ENCODE measurements around the gene VENTX. TPM values are rescaled to one million over a fixed set of nuclear protein-coding genes. Genes with fewer than 3 reads are reported as not detected.

The VENTX gene
- total RNA-seq, 1 experiment from 2014 or later = 25.0 TPM

DNA sequence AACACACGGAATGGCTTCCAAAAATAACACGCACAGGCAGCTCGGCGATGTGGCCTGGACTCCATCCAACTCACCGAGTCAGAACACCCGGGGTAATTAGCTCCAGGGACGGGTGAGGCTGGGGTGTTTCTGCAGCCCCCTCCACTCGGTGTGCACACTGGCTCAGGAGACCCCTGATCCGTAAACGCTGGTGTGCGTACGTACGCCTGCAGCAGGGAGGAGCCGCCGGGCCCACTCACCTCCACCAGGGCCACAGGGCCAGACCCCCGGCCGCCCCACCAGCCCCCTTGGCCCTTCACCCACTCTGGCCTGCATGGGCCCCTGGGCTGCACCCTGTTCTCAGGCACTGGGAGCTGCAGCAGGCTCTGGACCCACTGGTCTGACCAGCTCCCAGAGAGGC is 30.0 kb upstream of the VENTX start:
- no peak overlapping the region for H3K4me3 ChIP-seq (ENCODE audit: insufficient read depth, low read depth, low read length)

DNA sequence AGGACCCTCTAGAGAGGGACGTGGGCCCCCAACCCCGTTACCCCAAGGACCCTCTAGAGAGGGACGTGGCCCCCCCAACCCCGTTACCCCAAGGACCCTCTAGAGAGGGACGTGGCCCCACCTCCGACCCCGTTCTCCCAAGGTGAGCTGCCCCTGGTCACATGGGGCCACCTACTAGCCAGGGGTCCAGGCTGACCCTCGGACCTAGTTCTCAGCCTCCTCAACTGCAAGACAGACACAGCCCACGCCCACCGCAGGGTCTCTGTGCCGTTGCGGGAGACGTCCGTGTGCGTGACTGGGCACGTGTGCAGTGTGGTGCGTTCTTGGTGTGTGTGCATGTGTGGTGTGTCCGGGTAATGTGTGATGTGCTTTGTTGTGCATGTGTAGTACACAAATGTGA is 29.2 kb upstream of the VENTX start:
- Histone ChIP-seq H3K36me3 (replicated peaks; ENCODE audit: control insufficient read depth, insufficient read depth, low read length) (no peaks in the 10 kb centered on the region), H3K4me3 (ENCODE audit: insufficient read depth, low read depth, low read length) (no peak overlapping the region), H3K27me3 (ENCODE audit: control insufficient read depth, insufficient read depth, low read length) (no peaks in the 10 kb centered on the region)
- no peak for DNase-seq

More for the DNA sequence above, 30.0 kb upstream of the VENTX start:
- Histone ChIP-seq H3K36me3 (replicated peaks; ENCODE audit: control insufficient read depth, insufficient read depth, low read length) (no peaks in the 10 kb centered on the region), H3K27me3 (ENCODE audit: control insufficient read depth, insufficient read depth, low read length) (no peaks in the 10 kb centered on the region)
- no peak for DNase-seq

GRCh38 chr10:133209117-133209516 is 28.5 kb upstream of the VENTX start:
- Histone ChIP-seq H3K36me3 (replicated peaks; ENCODE audit: control insufficient read depth, insufficient read depth, low read length) (no peaks in the 10 kb centered on the region), H3K27me3 (ENCODE audit: control insufficient read depth, insufficient read depth, low read length) (no peaks in the 10 kb centered on the region), H3K4me3 (ENCODE audit: insufficient read depth, low read depth, low read length) (no peak overlapping the region)
- DNase-seq = no peak

DNA sequence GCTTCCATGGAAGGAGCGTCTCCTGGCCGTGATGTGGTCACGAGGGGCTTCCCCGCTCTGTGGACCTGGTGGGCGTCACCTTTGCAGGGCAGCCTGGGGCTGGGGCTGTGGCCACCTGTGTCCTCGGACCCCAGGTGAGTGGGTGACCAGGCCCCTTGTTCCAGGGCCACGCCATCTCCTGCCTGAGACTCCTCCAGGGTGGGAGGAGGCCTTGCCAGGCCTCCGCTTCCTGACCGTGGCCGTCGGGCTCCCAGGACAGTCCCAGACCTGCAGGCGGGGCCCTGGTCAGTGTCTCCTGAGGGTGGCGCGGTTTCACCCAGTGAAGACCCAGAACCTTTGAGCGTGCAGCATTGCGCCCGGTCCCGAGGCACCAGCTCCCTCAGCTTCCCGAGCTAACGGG is 28.0 kb upstream of the VENTX start:
- H3K4me3 ChIP-seq (ENCODE audit: insufficient read depth, low read depth, low read length) = no peak overlapping the region

DNA sequence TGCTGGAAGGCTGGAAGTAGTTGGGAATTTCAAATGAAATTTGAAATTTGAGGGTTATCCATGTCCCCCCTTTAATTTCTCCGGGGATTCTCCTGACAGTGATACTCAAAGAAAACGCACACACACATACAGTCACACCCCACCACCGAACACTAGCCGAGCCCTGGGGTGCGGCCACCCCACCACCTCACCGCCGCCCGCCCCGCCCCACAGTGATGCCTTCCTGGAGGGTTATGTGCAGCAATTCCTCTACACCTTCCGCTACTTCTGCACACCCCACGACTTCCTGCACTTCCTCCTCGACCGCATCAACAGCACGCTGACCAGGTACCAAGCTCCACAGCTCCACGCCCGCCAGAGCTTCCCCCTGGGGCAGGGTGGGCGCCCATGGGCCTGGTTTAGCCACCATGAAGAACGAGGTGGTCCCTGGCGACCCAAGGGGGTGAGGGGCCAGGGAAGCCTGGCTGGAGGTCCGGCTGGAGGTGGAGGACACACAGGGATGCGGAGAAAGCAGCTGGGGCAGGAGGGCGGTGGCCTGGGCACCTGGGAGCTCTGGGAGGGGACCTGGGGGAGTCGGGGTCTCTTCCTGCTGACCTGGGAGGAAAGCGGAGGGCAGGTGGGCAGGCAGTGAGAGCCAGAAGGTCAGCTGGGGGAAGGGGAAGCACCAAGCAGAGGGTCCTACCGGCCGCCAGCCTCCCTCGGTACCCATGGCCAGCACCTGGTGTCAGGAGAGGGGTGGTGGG is 27.1 kb upstream of the VENTX start:
- DNase-seq = no peak
- Histone ChIP-seq H3K27me3 (ENCODE audit: control insufficient read depth, insufficient read depth, low read length) (no peaks in the 10 kb centered on the region), H3K36me3 (replicated peaks; ENCODE audit: control insufficient read depth, insufficient read depth, low read length) (no peaks in the 10 kb centered on the region), H3K4me3 (ENCODE audit: insufficient read depth, low read depth, low read length) (no peak overlapping the region)

More for the DNA sequence above, 28.0 kb upstream of the VENTX start:
- no peaks in the 10 kb centered on the region for H3K27me3 ChIP-seq (ENCODE audit: control insufficient read depth, insufficient read depth, low read length)
- no peaks in the 10 kb centered on the region for H3K36me3 ChIP-seq (replicated peaks; ENCODE audit: control insufficient read depth, insufficient read depth, low read length)
- no peak for DNase-seq

DNA sequence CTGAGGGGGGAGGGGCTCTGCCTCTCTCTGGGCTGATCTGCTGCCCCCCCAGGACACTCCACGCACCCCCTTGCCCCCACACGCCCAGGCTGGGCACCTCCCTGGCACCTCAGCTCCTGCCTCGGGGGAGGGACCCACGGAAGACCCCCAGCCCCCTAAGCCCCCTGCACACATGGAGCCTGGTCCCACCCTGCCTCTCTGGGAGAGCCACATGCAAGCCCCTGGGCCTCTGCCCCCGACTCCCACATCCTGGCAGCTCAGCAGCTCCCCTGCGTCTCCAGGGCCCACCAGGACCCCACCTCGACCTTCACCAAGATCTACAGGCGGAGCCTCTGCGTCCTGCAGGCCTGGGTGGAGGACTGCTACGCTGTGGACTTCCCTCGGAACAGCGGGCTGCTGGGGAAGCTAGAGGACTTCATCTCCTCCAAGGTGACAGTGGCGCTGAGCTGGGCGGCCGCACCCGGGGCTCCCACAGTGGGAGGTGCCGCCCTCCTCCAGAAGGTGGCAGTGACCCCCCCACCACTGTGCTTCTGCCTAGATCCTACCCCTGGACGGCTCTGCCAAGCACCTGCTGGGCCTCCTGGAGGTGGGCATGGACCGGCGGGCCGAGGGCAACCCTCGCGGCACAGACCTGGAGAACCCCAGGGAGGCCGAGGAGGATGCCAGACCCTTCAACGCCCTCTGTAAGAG is 26.4 kb upstream of the VENTX start:
- H3K4me3 ChIP-seq (ENCODE audit: insufficient read depth, low read depth, low read length) = no peak overlapping the region
- H3K27me3 ChIP-seq (ENCODE audit: control insufficient read depth, insufficient read depth, low read length) = no peaks in the 10 kb centered on the region
- DNase-seq = no peak
- no peaks in the 10 kb centered on the region for H3K36me3 ChIP-seq (replicated peaks; ENCODE audit: control insufficient read depth, insufficient read depth, low read length)

DNA sequence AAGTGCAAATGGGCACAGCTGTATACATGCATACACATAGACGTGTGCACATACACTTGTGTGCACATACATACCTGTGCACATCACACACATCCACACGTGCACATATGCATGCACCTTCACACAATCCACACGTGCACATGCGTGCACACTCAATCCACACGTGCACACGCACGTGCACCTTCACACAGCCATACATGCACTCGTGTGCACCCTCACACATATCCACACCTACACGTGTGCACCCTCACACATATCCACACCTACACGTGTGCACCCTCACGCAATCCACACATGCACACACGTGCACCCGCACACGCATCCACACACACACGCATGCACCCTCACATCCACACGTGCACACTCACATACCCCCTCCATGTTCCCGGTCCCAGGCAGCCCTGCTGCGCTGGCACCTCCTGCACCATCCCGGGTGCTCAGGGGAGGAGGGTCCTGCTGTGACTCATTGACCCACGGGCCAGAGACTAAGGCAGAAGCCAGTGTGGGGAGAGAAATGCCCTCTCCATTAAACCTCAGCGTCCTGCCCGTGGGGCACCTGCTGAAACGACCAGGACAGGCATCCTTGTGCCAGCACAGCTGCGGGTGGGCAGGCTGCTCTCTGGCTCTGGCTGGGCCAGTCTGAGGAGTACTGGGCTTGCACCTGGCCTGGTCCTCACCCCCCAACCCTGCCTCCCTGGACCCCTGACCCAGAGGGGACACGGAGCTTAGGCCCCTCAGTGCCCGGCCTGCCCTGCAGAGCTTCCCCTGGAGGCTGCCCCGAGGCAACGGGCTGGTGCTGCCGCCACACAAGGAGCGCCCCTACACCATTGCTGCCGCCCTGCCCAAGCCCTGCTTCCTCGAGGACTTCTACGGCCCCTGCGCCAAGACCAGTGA is 25.4 kb upstream of the VENTX start:
- Histone ChIP-seq H3K36me3 (replicated peaks; ENCODE audit: control insufficient read depth, insufficient read depth, low read length) (no peaks in the 10 kb centered on the region), H3K27me3 (ENCODE audit: control insufficient read depth, insufficient read depth, low read length) (no peaks in the 10 kb centered on the region), H3K4me3 (ENCODE audit: insufficient read depth, low read depth, low read length) (no peak overlapping the region)
- DNase-seq = no peak

- Histone ChIP-seq H3K27me3 (ENCODE audit: control insufficient read depth, insufficient read depth, low read length) (no peaks in the 10 kb centered on the region), H3K36me3 (replicated peaks; ENCODE audit: control insufficient read depth, insufficient read depth, low read length) (no peaks in the 10 kb centered on the region), H3K4me3 (ENCODE audit: insufficient read depth, low read depth, low read length) (no peak overlapping the region)
- DNase-seq = no peak
These were observed 24.7 kb upstream of the VENTX start for GRCh38 chr10:133212853-133213494.

GRCh38 chr10:133213641-133214467 is 23.8 kb upstream of the VENTX start:
- Histone ChIP-seq H3K36me3 (replicated peaks; ENCODE audit: control insufficient read depth, insufficient read depth, low read length) (no peaks in the 10 kb centered on the region), H3K4me3 (ENCODE audit: insufficient read depth, low read depth, low read length) (no peak overlapping the region), H3K27me3 (ENCODE audit: control insufficient read depth, insufficient read depth, low read length) (no peaks in the 10 kb centered on the region)
- no peak for DNase-seq

GRCh38 chr10:133214468-133215410 is 22.9 kb upstream of the VENTX start:
- Histone ChIP-seq H3K27me3 (ENCODE audit: control insufficient read depth, insufficient read depth, low read length) (no peaks in the 10 kb centered on the region), H3K4me3 (ENCODE audit: insufficient read depth, low read depth, low read length) (no peak overlapping the region), H3K36me3 (replicated peaks; ENCODE audit: control insufficient read depth, insufficient read depth, low read length) (no peaks in the 10 kb centered on the region)
- no peak for DNase-seq

DNA sequence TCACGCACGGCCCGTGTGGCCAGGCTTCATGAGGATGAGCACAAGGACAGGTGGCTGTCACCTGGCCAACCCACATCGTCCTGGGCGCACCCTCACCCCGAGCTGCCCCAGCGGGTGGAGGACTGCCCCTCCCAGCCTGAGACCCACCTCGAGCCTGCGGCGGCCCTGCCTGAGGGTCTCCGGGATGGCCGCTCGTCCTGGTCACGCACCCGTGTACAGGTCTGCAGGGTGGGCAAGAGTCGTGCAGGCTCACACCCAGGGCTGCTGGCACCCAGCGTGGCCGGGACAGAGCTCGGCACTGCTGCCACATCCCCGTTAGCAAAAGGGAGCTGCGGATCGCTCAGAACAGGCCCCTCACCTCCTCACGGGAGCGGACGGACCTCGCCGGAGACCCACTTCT is 22.1 kb upstream of the VENTX start:
- H3K27me3 ChIP-seq (ENCODE audit: control insufficient read depth, insufficient read depth, low read length) = no peaks in the 10 kb centered on the region
- H3K36me3 ChIP-seq (replicated peaks; ENCODE audit: control insufficient read depth, insufficient read depth, low read length) = no peaks in the 10 kb centered on the region
- H3K4me3 ChIP-seq (ENCODE audit: insufficient read depth, low read depth, low read length) = no peak overlapping the region
- no peak for DNase-seq

DNA sequence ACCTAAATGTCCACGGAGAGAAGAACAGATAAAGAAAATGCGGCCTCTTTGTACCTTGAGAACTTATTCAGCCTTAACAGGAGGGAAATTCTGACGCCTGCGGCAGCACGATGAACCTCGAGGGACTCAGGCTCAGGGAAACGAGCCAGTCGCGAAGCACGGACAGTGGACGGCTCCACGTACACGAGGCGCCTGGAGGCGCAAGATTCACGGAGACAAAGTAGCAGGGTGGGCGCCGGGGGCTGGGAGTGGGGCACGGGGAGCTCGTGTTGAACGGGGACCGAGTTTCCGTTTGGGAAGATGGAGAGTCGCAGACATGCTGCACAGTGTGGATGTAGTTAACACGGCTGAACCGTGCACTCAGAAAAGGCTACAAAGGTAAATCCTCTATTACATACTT is 20.9 kb upstream of the VENTX start:
- DNase-seq = no peak
- Histone ChIP-seq H3K27me3 (ENCODE audit: control insufficient read depth, insufficient read depth, low read length) (no peaks in the 10 kb centered on the region), H3K36me3 (replicated peaks; ENCODE audit: control insufficient read depth, insufficient read depth, low read length) (no peaks in the 10 kb centered on the region), H3K4me3 (ENCODE audit: insufficient read depth, low read depth, low read length) (no peak overlapping the region)
